ENCODE data around the gene CRTC3. TPM values are rescaled to one million over a fixed set of nuclear protein-coding genes. Genes with fewer than 3 reads are reported as not detected.

CRTC3 gene
- total and polyA plus RNA-seq, 2 of the 4 experiments (the other 2 are of a cell fraction) = 4.7 to 14.8 TPM

- peaks cover 44 to 74% of the 10 kb centered on the region in 2 experiments for H3K79me1 ChIP-seq (ENCODE audit: low read depth in 1 of 2, low read length in 2 of 2)
- H3K14ac ChIP-seq (replicated peaks; ENCODE audit: low read depth, low read length) = no peak overlapping the region
- ChIA-PET POLR2A (ENCODE audit: unreplicated experiment) (no interaction called here), CTCF (no interaction called here)
- intact Hi-C loops (cut with micrococcal nuclease) (no loop called here), dilution Hi-C loops (cut with HindIII; ENCODE audit: low sequenced_read_pairs, unreplicated experiment) (no loop called here), in situ Hi-C loops (cut with MboI; ENCODE audit: low sequenced_read_pairs) (no loop called here)
- H4K5ac ChIP-seq (ENCODE audit: low read depth, low read length) = no peak overlapping the region
- no peak overlapping the region for H3K4ac ChIP-seq (ENCODE audit: low read depth, low read length)
- 45% methylated on average over 2 of the region's 5 CpGs; no CpG with 5 or more reads in 1 of the 2 experiments for WGBS, 2 experiments (ENCODE audit: extremely low coverage in 2 of 2, insufficient read length in 1 of 2)
- H3K27ac ChIP-seq (ENCODE audit: insufficient read depth, low read length) = peak overlapping the region; percentile 79; the same call in 1 of the 2 replicates
- H3K36me3 ChIP-seq (ENCODE audit: control insufficient read depth, insufficient read depth, low read length) = peaks cover 12% of the 10 kb centered on the region
- H2BK15ac ChIP-seq (ENCODE audit: low read depth, low read length) = no peak overlapping the region
- DNase-seq (peak; percentile 90), ATAC-seq (ENCODE audit: low read depth) (peak; percentile 92)
- H3K9ac ChIP-seq (ENCODE audit: low read depth, low read length) = no peak overlapping the region
- no peak overlapping the region for H3K23ac ChIP-seq (ENCODE audit: low read depth, low read length)
- H2BK5ac ChIP-seq (ENCODE audit: low read depth, low read length, poor library complexity, severe bottlenecking) = peak overlapping the region; percentile 94
- no peak overlapping the region for H2BK120ac ChIP-seq (ENCODE audit: low read depth, low read length)
- H3K4me2 ChIP-seq (ENCODE audit: low read depth, low read length) = peak overlapping the region; percentile 41; the same call in 1 of the 2 replicates
- no peak overlapping the region for H2BK20ac ChIP-seq (ENCODE audit: low read depth, low read length)
- H2AK5ac ChIP-seq (ENCODE audit: low read depth, low read length) = no peak overlapping the region
- BruUV-seq (replicated peaks) = no TSS peak
- H3K4me3 ChIP-seq (ENCODE audit: insufficient read depth, low read depth, low read length) = no peak overlapping the region
- H3K27me3 ChIP-seq (ENCODE audit: control insufficient read depth, insufficient read depth, low read length) = no peaks in the 10 kb centered on the region
- peaks cover 22% of the 10 kb centered on the region for H3K9me1 ChIP-seq (ENCODE audit: insufficient read depth, low read length)
- no peak overlapping the region for H2AK9ac ChIP-seq (replicated peaks; ENCODE audit: low read depth, low read length, poor library complexity)
- no peaks in the 10 kb centered on the region for H3K9me3 ChIP-seq (ENCODE audit: control insufficient read depth, insufficient read depth, low read length)
- peak overlapping the region; percentile 36; the same call in 1 of the 2 replicates for H4K91ac ChIP-seq (ENCODE audit: insufficient read depth, low read depth, low read length)
- H3K4me1 ChIP-seq (ENCODE audit: control insufficient read depth, insufficient read depth, low read length) = peaks cover 22% of the 10 kb centered on the region
- peak overlapping the region; percentile 25 for H3K18ac ChIP-seq (ENCODE audit: low read depth, low read length)
- 0 out of 4 replicates have a peak overlapping the region, but pooled peaks of 1 of the 2 experiments have one; percentile 37 for H4K8ac ChIP-seq (ENCODE audit: low read depth in 2 of 2, low read length in 2 of 2)
- peaks cover 9% of the 10 kb centered on the region; the same call in 1 of the 2 replicates for H4K20me1 ChIP-seq (ENCODE audit: insufficient read depth, low read length)
- no peak overlapping the region for H2AFZ ChIP-seq (replicated peaks; ENCODE audit: low read length, poor library complexity)
- no peak for TF ChIP-seq SMC3 (IDR thresholded peaks at IDR 0.05; ENCODE audit: low read depth, low read length)
- peak; percentile 99 for TF ChIP-seq CEBPB (IDR thresholded peaks at IDR 0.05; ENCODE audit: low read depth, low read length)
- no peak for TF ChIP-seq POLR2A (IDR thresholded peaks at IDR 0.05; ENCODE audit: low read depth, low read length)
- TF ChIP-seq BHLHE40 (IDR thresholded peaks at IDR 0.05; ENCODE audit: low read depth, low read length) = no peak
- TF ChIP-seq MXI1 (IDR thresholded peaks at IDR 0.05; ENCODE audit: borderline replicate concordance, low read depth, low read length) = no peak
- TF ChIP-seq MAFK (IDR thresholded peaks at IDR 0.05; ENCODE audit: low read depth, low read length) = peak; percentile 99
- 0 out of 2 replicates have a peak, but pooled peaks have one; percentile 20 for TF ChIP-seq FOS (IDR thresholded peaks at IDR 0.05; ENCODE audit: low read depth, low read length)
- peak; percentile 53; the same call in 1 of the 2 replicates for TF ChIP-seq NFE2L2 (IDR thresholded peaks at IDR 0.05; ENCODE audit: low read depth, low read length)
- no peak overlapping the region for H3K56ac ChIP-seq (ENCODE audit: extremely low read depth, insufficient read depth, low read length)
These were observed 62.6 kb downstream of the CRTC3 start for GRCh38 chr15:90592131-90592881.
